Neural crest cell (in vitro differentiated cells): ENCODE measurements around the gene DDX46. TPM values are rescaled to one million over a fixed set of nuclear protein-coding genes. Genes with fewer than 3 reads are reported as not detected.

Source experiments
- DNase-seq: peaks from one replicate; pipeline ENCODE4 v3.0.0; 2021; ENCODE audit warnings: low read depth, mixed read lengths, low spot score
- H3K27ac Mint-ChIP-seq: one replicate; pipeline ENCODE4 v1.8.0; 2021; ENCODE audit warnings: mild to moderate bottlenecking, mixed read lengths; ENCODE audit not compliant: unreplicated experiment
- H3K27me3 Mint-ChIP-seq: 2 replicates; pipeline ENCODE4 v1.8.0; 2021; ENCODE audit warnings: low read depth, mild to moderate bottlenecking, mixed read lengths
- H3K36me3 Mint-ChIP-seq: 2 replicates; pipeline ENCODE4 v1.8.0; 2021; ENCODE audit warnings: low read depth, mild to moderate bottlenecking, mixed read lengths
- H3K4me1 Mint-ChIP-seq: 2 replicates; pipeline ENCODE4 v1.8.0; 2021; ENCODE audit warnings: mixed read lengths
- H3K4me3 Mint-ChIP-seq: one replicate; pipeline ENCODE4 v1.8.0; 2021; ENCODE audit warnings: mild to moderate bottlenecking, mixed read lengths
- H3K9me3 Mint-ChIP-seq: 2 replicates; pipeline ENCODE4 v1.8.0; 2021; ENCODE audit warnings: mixed read lengths
- total RNA-seq: library from RNA; stranded (reverse); gene quantifications from 2 replicates; pipeline ENCODE4 v1.2.1, GENCODE V29; 2021
- TF ChIP-seq, protein P1 (sequence below): fragments of 200-600 bp; sonication (generic); conservative IDR thresholded peaks from 2 replicates; pipeline ENCODE4 v1.5.0; 2021; ENCODE audit warnings: antibody characterized with exemption, mild to moderate bottlenecking

DDX46 gene
- total RNA-seq, 1 donor from 2014 or later: 78.5 TPM

- no peak for DNase-seq
- TF ChIP-seq, protein P1, sequence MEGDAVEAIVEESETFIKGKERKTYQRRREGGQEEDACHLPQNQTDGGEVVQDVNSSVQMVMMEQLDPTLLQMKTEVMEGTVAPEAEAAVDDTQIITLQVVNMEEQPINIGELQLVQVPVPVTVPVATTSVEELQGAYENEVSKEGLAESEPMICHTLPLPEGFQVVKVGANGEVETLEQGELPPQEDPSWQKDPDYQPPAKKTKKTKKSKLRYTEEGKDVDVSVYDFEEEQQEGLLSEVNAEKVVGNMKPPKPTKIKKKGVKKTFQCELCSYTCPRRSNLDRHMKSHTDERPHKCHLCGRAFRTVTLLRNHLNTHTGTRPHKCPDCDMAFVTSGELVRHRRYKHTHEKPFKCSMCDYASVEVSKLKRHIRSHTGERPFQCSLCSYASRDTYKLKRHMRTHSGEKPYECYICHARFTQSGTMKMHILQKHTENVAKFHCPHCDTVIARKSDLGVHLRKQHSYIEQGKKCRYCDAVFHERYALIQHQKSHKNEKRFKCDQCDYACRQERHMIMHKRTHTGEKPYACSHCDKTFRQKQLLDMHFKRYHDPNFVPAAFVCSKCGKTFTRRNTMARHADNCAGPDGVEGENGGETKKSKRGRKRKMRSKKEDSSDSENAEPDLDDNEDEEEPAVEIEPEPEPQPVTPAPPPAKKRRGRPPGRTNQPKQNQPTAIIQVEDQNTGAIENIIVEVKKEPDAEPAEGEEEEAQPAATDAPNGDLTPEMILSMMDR: no peak
- Mint-ChIP-seq H3K36me3 (no peaks in the 10 kb centered on the region), H3K9me3 (no peaks in the 10 kb centered on the region), H3K27me3 (no peaks in the 10 kb centered on the region), H3K4me3 (no peak overlapping the region), H3K27ac (no peak overlapping the region), H3K4me1 (peaks cover 13% of the 10 kb centered on the region)
Measured at GRCh38 chr5:134735243-134735642, 23.3 kb upstream of the DDX46 start.

DNA sequence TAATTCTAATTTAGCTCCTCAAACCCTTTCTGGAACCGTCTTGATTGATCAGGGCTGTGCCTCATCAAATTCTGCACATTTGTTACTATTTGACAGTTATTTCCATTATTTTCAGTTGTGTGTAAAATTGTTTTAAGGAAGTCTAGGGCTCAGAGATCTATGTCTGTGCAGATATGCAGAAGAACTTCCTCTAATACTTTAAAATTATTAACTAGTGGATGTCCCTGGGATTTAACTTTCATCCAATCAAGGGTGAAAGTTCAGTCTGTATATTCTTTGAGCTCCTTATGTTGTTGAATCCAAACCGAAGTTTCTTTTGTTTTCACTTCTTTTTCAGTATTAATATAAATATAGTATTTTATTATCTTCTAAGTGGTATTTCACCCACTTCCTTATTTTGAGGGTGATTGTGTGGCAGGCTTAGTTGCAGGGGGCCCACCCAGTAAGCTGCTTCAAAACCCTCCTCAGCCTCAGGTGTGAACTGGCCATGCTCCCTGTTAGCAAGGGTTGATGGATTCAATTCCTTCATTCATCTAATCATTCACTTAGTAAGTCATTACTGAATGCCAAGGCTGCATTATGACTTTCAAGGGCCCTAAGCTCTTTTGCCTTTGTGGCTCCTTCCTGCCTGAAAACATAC is 22.3 kb upstream of the DDX46 start:
- no peak overlapping the region for H3K4me3 Mint-ChIP-seq
- H3K27ac Mint-ChIP-seq: no peak overlapping the region
- peaks cover 13% of the 10 kb centered on the region for H3K4me1 Mint-ChIP-seq
- H3K36me3 Mint-ChIP-seq: no peaks in the 10 kb centered on the region
- H3K27me3 Mint-ChIP-seq: no peaks in the 10 kb centered on the region
- TF ChIP-seq, protein P1: no peak
- no peaks in the 10 kb centered on the region for H3K9me3 Mint-ChIP-seq
- no peak for DNase-seq

DNA sequence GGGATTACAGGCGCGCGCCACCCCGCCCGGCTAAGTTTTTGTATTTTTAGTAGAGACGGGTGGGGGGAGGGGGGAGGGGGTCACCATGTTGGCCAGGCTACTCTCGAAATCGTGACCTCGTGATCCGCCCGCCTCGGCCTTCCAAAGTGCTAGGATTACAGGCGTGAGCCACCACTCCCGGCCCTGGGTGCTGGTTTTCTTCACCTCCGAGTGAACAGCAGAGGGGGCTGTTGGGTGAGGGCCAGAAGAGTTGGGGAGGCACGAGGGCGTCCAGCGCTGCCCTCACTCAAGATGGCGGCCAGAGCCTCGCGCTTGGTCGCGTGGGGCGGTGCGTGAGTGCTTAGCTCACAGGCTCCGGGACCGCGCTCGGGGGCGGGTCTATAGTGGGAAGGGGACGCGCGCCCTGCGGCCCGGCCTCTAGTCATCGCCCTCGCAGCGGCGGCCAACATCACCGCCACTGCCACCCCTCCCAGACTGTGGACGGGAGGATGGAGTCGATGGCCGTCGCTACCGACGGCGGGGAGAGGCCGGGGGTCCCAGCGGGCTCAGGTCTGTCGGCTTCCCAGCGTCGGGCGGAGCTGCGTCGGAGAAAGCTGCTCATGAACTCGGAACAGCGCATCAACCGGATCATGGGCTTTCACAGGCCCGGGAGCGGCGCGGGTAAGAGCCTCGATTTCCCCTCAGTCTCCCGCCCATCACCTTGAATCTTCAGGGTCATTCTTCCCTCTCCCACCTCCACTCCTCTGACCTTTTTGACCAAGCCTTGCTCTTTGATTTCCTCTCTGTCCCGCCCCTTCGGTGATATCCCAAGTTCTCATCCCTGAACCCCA is 20.2 kb upstream of the DDX46 start, which contains the start of gene CAMLG:
Gene CAMLG (plus strand): TSS at position 416 of the 830 bp plus-strand sequence. CDS start 73 bp downstream, at position 489.
- peak; percentile 97 for DNase-seq
- TF ChIP-seq, protein P1: peak; percentile 88

DNA sequence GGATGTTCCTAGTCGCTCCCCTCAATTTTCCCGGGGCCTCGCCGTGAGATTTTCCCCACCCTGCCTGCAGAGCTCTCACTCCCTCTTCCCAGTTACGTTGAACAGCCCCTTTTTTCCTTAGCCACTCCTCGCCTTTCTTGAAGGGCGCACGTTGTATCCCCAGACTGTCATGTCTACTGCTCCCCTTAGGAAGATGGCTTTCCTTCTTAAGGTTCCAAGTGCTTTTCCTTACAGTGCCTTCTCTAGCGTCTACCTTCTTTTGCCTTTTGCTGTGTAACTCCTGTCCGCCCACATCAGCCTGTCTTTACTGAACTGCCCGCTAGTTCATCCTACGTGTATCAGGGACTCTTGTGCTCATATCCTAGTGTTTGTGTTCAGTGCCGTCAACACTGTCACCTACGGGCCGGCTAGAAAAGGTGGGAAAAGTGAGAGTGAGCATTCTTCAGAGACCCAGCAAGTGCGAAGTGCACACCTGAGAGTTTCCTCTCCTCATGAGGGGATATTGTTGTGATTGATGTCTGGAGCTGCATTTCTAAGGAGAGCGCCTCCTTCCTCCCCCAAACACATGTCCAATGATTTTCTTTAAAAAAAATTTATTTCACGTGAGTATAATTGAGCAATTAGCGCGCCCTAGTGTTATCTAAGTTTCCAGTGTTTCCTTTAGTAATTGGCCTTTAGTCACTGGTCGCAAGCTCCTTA is 19.5 kb upstream of the DDX46 start:
- Mint-ChIP-seq H3K36me3 (no peaks in the 10 kb centered on the region), H3K4me1 (peaks cover 13% of the 10 kb centered on the region), H3K27ac (peak overlapping the region; percentile 98), H3K9me3 (no peaks in the 10 kb centered on the region), H3K4me3 (peak overlapping the region; percentile 97), H3K27me3 (no peaks in the 10 kb centered on the region)
- peak; percentile 10 for DNase-seq
- TF ChIP-seq, protein P1: no peak

More for the DNA sequence above, 20.2 kb upstream of the DDX46 start, which contains the start of gene CAMLG:
- Mint-ChIP-seq H3K27me3 (no peaks in the 10 kb centered on the region), H3K36me3 (no peaks in the 10 kb centered on the region), H3K4me1 (peaks cover 13% of the 10 kb centered on the region), H3K9me3 (no peaks in the 10 kb centered on the region), H3K27ac (peak within 1 kb of the TSS; percentile 98), H3K4me3 (peak within 1 kb of the TSS; percentile 97)

GRCh38 chr5:134741052-134741451 is 17.5 kb upstream of the DDX46 start:
- Mint-ChIP-seq H3K4me1 (peaks cover 13% of the 10 kb centered on the region), H3K27me3 (no peaks in the 10 kb centered on the region), H3K36me3 (no peaks in the 10 kb centered on the region), H3K9me3 (no peaks in the 10 kb centered on the region), H3K4me3 (peak overlapping the region; percentile 61), H3K27ac (no peak overlapping the region)
- TF ChIP-seq, protein P1: no peak
- no peak for DNase-seq
